ENCODE measurements around the gene ANAPC10. TPM values are rescaled to one million over a fixed set of nuclear protein-coding genes. Genes with fewer than 3 reads are reported as not detected.

Gene ANAPC10
- polyA plus RNA-seq, 1 of the 3 experiments (the other 2 are of a cell fraction) = 19.1 TPM

- Histone ChIP-seq H4K20me1 (ENCODE audit: insufficient read depth) (no peaks in the 10 kb centered on the region), H2AFZ (ENCODE audit: low read depth) (no peak overlapping the region), H3K4me2 (no peak overlapping the region), H3K79me2 (ENCODE audit: insufficient read depth) (no peaks in the 10 kb centered on the region), H3K9me3 (no peaks in the 10 kb centered on the region), H3K4me3 (ENCODE audit: low read depth in 2 of 2, low read length in 1 of 2) (no peak overlapping the region), H3K27me3 (ENCODE audit: insufficient read depth) (no peaks in the 10 kb centered on the region), H3K27ac (ENCODE audit: low read depth in 2 of 2, low read length in 1 of 2) (0 out of 4 replicates have a peak overlapping the region, but pooled peaks of 1 of the 2 experiments have one; percentile 6), H3K9ac (no peak overlapping the region), H3K9me2 (no peaks in the 10 kb centered on the region), H3K4me1 (ENCODE audit: control insufficient read depth in 1 of 2, insufficient read depth in 2 of 2, low read depth in 1 of 2, low read length in 1 of 2) (no peaks in the 10 kb centered on the region; a peak in 1 of 4 replicates), H3F3A (replicated peaks; ENCODE audit: insufficient read depth) (no peaks in the 10 kb centered on the region), H3K36me3 (replicated peaks in 1 of 2; ENCODE audit: control insufficient read depth in 1 of 2, insufficient read depth in 2 of 2, low read length in 1 of 2) (peaks cover 4 to 9% of the 10 kb centered on the region in 2 experiments)
- ChIA-PET POLR2A (no interaction called here), CTCF (no interaction called here)
- TF ChIP-seq JUND (IDR thresholded peaks at IDR 0.05) (no peak), PBX3 (IDR thresholded peaks at IDR 0.05) (0 out of 2 replicates have a peak, but pooled peaks have one; percentile 18), FOSL2 (IDR thresholded peaks at IDR 0.05; ENCODE audit: borderline replicate concordance, low read depth) (peak; percentile 25; the same call in 1 of the 2 replicates)
- no peak for DNase-seq
- 69% methylated on average over 6 of the region's 6 CpGs for WGBS (ENCODE audit: low lambda C conversion rate)
Measured at GRCh38 chr4:145034727-145035211, 63.2 kb downstream of the ANAPC10 start.

- Histone ChIP-seq H3K27ac (ENCODE audit: low read depth in 2 of 2, low read length in 1 of 2) (no peak overlapping the region), H3K9me2 (no peaks in the 10 kb centered on the region), H3K9me3 (no peaks in the 10 kb centered on the region), H4K20me1 (ENCODE audit: insufficient read depth) (no peaks in the 10 kb centered on the region), H3K79me2 (ENCODE audit: insufficient read depth) (peaks cover 57% of the 10 kb centered on the region), H3K9ac (no peak overlapping the region), H3K4me1 (ENCODE audit: control insufficient read depth in 1 of 2, insufficient read depth in 2 of 2, low read depth in 1 of 2, low read length in 1 of 2) (no peaks in the 10 kb centered on the region), H2AFZ (ENCODE audit: low read depth) (no peak overlapping the region), H3K36me3 (replicated peaks in 1 of 2; ENCODE audit: control insufficient read depth in 1 of 2, insufficient read depth in 2 of 2, low read length in 1 of 2) (peaks cover 2 to 9% of the 10 kb centered on the region in 2 experiments), H3K4me3 (ENCODE audit: low read depth in 2 of 2, low read length in 1 of 2) (no peak overlapping the region), H3F3A (replicated peaks; ENCODE audit: insufficient read depth) (no peaks in the 10 kb centered on the region), H3K4me2 (no peak overlapping the region), H3K27me3 (ENCODE audit: insufficient read depth) (no peaks in the 10 kb centered on the region)
- TF ChIP-seq USF1 (IDR thresholded peaks at IDR 0.05; ENCODE audit: borderline replicate concordance, low read depth) = no peak
- TF ChIP-seq SMC3 (IDR thresholded peaks at IDR 0.05; ENCODE audit: low read depth, low read length) = no peak
- TF ChIP-seq RCOR1 (IDR thresholded peaks at IDR 0.05; ENCODE audit: low read length) = no peak
- ChIA-PET CTCF (no interaction called here), POLR2A (no interaction called here)
- DNase-seq = no peak
- 90% methylated on average over 1 of the region's 1 CpG for WGBS (ENCODE audit: low lambda C conversion rate)
Measured at GRCh38 chr4:145019346-145019745, 78.7 kb downstream of the ANAPC10 start.

- Histone ChIP-seq H3F3A (replicated peaks; ENCODE audit: insufficient read depth) (peaks cover 16% of the 10 kb centered on the region), H3K4me1 (ENCODE audit: control insufficient read depth in 1 of 2, insufficient read depth in 2 of 2, low read depth in 1 of 2, low read length in 1 of 2) (peaks cover 0 to 16% of the 10 kb centered on the region in 2 experiments; a peak in 2 of 4 replicates), H3K79me2 (ENCODE audit: insufficient read depth) (peaks cover 53% of the 10 kb centered on the region), H3K9me2 (no peaks in the 10 kb centered on the region), H2AFZ (ENCODE audit: low read depth) (no peak overlapping the region), H3K4me2 (no peak overlapping the region), H3K27ac (ENCODE audit: low read depth in 2 of 2, low read length in 1 of 2) (no peak overlapping the region), H3K9ac (no peak overlapping the region), H3K4me3 (ENCODE audit: low read depth in 2 of 2, low read length in 1 of 2) (no peak overlapping the region), H3K9me3 (no peaks in the 10 kb centered on the region), H4K20me1 (ENCODE audit: insufficient read depth) (no peaks in the 10 kb centered on the region), H3K36me3 (replicated peaks in 1 of 2; ENCODE audit: control insufficient read depth in 1 of 2, insufficient read depth in 2 of 2, low read length in 1 of 2) (no peaks in the 10 kb centered on the region), H3K27me3 (ENCODE audit: insufficient read depth) (no peaks in the 10 kb centered on the region)
- ChIA-PET CTCF (interaction anchor here (0.7 kb wide), 1 partner anchor 10 kb away, joined by 4 read pairs; no protein-coding TSS in a partner anchor), POLR2A (no interaction called here)
- no peak for DNase-seq
- WGBS (ENCODE audit: low lambda C conversion rate) = 94% methylated on average over 4 of the region's 4 CpGs
- TF ChIP-seq GABPA (IDR thresholded peaks at IDR 0.05; ENCODE audit: low read depth) = no peak
- no peak for TF ChIP-seq REST (IDR thresholded peaks at IDR 0.05; ENCODE audit: low read depth, low read length)
- no peak for TF ChIP-seq SMC3 (IDR thresholded peaks at IDR 0.05; ENCODE audit: low read depth, low read length)
Measured at GRCh38 chr4:145014365-145014764, 83.6 kb downstream of the ANAPC10 start.

Data from SK-N-SH (cell line).